Suprapubic skin (tissue), 4 donors: Measurements from ENCODE around the gene CRNKL1. TPM values are rescaled to one million over a fixed set of nuclear protein-coding genes. Genes with fewer than 3 reads are reported as not detected.

Experiments used
- DNase-seq, 2 donors: peaks; one replicate each; pipeline ENCODE4 v3.0.0-alpha.2; 2019; ENCODE audit warnings: low spot score in 2 of 2
- H3K27ac ChIP-seq: fragments of 200-600 bp; sonication (generic); one replicate; pipeline ENCODE4 v1.5.1; 2019
- H3K27me3 ChIP-seq: fragments of 200-600 bp; sonication (generic); one replicate; pipeline ENCODE4 v1.5.1; 2019
- H3K36me3 ChIP-seq: fragments of 200-600 bp; sonication (generic); one replicate; pipeline ENCODE4 v1.5.1; 2019
- H3K4me1 ChIP-seq: fragments of 200-600 bp; sonication (generic); one replicate; pipeline ENCODE4 v1.5.1; 2019
- H3K4me3 ChIP-seq: fragments of 200-600 bp; sonication (generic); one replicate; pipeline ENCODE4 v1.5.1; 2019; ENCODE audit warnings: mild to moderate bottlenecking
- H3K9me3 ChIP-seq: fragments of 200-600 bp; sonication (generic); one replicate; pipeline ENCODE4 v1.5.1; 2019
- EP300 ChIP-seq: sonication (generic); formaldehyde crosslinking; IDR thresholded peaks from one replicate; pipeline ENCODE4 v1.6.1; 2017; ENCODE audit warnings: antibody characterized with exemption
- POLR2A ChIP-seq, 2 donors: fragments of 450-650 bp; IDR thresholded peaks; one replicate each; pipeline ENCODE4 v1.6.1; 2017; ENCODE audit warnings: antibody characterized with exemption in 2 of 2, mild to moderate bottlenecking in 2 of 2, moderate library complexity in 2 of 2
- POLR2AphosphoS5 ChIP-seq, 3 donors: sonication (generic); formaldehyde crosslinking; IDR thresholded peaks; one replicate each; pipeline ENCODE4 v1.6.1; 2017; ENCODE audit warnings: antibody characterized with exemption in 3 of 3
- WGBS: methylation state at CpG from one replicate; pipeline ENCODE4 v1.1.5; 2018; 5-methylcytosine and 5-hydroxymethylcytosine counted together
- total RNA-seq, 4 donors: library from RNA; depleted of rRNA; stranded (reverse); fragments of >200 nt; gene quantifications; one replicate each; pipeline ENCODE4 v1.1.0, GENCODE V29; 2016
- TF ChIP-seq, protein P1 (sequence below), 2 donors: fragments of 200-600 bp in 1 of 2; fragments of 450-650 bp in 1 of 2; sonication (generic) in 1 of 2; IDR thresholded peaks; one replicate each; pipeline ENCODE4 v1.5.1; 2016 to 2019; ENCODE audit warnings: antibody characterized with exemption in 2 of 2, mild to moderate bottlenecking in 1 of 2, moderate library complexity in 1 of 2

CRNKL1 gene
- total RNA-seq, 4 donors from 2014 or later = 13.6 to 19.4 (median 16.7) TPM

DNA sequence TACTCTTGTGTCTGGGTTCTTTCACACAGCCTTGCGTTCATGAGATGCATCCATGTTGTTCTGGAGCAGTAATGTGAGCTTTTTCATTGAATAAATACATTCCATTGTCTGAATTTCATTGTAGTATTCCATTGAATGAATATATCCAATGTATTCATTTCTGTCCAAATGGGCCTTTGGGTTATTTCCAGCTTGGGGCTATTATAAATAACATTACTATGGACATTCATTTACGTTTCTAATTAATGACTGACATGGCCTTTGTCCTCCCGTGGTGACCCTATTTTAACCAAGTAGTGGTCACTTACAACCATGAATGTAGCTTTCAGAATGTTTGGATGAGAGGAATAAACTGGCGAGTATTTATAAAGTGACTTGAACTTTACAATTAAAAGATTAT, 65.2 kb downstream of the CRNKL1 start:
- TF ChIP-seq EP300 = no peak
- TF ChIP-seq, protein P1, sequence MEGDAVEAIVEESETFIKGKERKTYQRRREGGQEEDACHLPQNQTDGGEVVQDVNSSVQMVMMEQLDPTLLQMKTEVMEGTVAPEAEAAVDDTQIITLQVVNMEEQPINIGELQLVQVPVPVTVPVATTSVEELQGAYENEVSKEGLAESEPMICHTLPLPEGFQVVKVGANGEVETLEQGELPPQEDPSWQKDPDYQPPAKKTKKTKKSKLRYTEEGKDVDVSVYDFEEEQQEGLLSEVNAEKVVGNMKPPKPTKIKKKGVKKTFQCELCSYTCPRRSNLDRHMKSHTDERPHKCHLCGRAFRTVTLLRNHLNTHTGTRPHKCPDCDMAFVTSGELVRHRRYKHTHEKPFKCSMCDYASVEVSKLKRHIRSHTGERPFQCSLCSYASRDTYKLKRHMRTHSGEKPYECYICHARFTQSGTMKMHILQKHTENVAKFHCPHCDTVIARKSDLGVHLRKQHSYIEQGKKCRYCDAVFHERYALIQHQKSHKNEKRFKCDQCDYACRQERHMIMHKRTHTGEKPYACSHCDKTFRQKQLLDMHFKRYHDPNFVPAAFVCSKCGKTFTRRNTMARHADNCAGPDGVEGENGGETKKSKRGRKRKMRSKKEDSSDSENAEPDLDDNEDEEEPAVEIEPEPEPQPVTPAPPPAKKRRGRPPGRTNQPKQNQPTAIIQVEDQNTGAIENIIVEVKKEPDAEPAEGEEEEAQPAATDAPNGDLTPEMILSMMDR (IDR thresholded peaks at IDR 0.05) = no peak
- TF ChIP-seq POLR2A (IDR thresholded peaks at IDR 0.05) = no peak
- no peak for TF ChIP-seq POLR2AphosphoS5 (IDR thresholded peaks at IDR 0.05)
- Histone ChIP-seq H3K36me3 (peaks cover 7% of the 10 kb centered on the region), H3K9me3 (no peaks in the 10 kb centered on the region), H3K4me1 (peaks cover 66% of the 10 kb centered on the region), H3K27me3 (no peaks in the 10 kb centered on the region), H3K27ac (peak overlapping the region; percentile 49), H3K4me3 (no peak overlapping the region)
- no peak for DNase-seq
- WGBS = 84% methylated on average over 4 of the region's 4 CpGs

DNA sequence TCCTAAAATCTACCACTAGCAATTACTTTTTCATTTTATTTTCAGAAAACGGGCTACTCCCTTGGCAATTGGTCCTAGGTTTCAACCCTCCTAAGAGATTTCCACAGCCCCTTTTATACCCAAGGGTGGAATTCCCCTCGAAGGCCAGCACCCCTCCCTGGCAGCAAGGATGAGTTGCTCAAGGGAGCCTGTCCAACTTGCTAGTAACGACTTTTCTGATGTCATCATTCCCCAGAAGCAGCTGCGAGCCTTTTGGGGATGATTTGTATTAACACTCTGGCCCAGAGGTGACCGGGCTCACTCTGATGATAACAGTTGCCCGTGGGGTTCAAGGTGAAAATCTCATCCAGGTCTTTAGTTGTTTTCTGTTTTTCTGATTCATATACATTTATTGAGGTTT, 65.8 kb downstream of the CRNKL1 start:
- Histone ChIP-seq H3K4me3 (no peak overlapping the region), H3K27me3 (no peaks in the 10 kb centered on the region), H3K4me1 (peaks cover 66% of the 10 kb centered on the region), H3K36me3 (peaks cover 7% of the 10 kb centered on the region), H3K27ac (peak overlapping the region; percentile 49), H3K9me3 (no peaks in the 10 kb centered on the region)
- TF ChIP-seq, protein P1 (IDR thresholded peaks at IDR 0.05) = no peak
- TF ChIP-seq POLR2AphosphoS5 (IDR thresholded peaks at IDR 0.05) = no peak
- no peak for TF ChIP-seq EP300
- TF ChIP-seq POLR2A (IDR thresholded peaks at IDR 0.05) = no peak
- no peak for DNase-seq
- 16% methylated on average over 6 of the region's 6 CpGs for WGBS

Other genes with a start within 250 kb of the CRNKL1 start
- gene NAA20, start 35.1 kb downstream of the CRNKL1 start, total RNA-seq = 10 to 100 TPM; 20.4 to 38.1 (median 36.5) TPM
- under 1 TPM; 0.18 to 0.80 (median 0.57) TPM for gene CFAP61, start 66 bp upstream of the CRNKL1 start, total RNA-seq